K562 (cell line): ENCODE measurements around the gene SLC15A1. TPM values are rescaled to one million over a fixed set of nuclear protein-coding genes. Genes with fewer than 3 reads are reported as not detected.

Source experiments
- CBFA2T2 ChIP-seq: fragments of 450-650 bp; conservative IDR thresholded peaks from 2 replicates; pipeline ENCODE4 v1.6.1; 2017; ENCODE audit warnings: mild to moderate bottlenecking
- CREB3L1 ChIP-seq: fragments of 450-650 bp; IDR thresholded peaks from 2 replicates; pipeline ENCODE4 v1.6.1; 2014; ENCODE audit warnings: low read depth, mild to moderate bottlenecking, moderate library complexity, borderline replicate concordance
- DMBX1 ChIP-seq: fragments of 250-450 bp; sonication (Bioruptor Pico); IDR thresholded peaks from 2 replicates; pipeline ENCODE4 v1.8.0; 2022; ENCODE audit warnings: inconsistent platforms, mild to moderate bottlenecking, moderate library complexity, borderline replicate concordance
- SETDB1 ChIP-seq: IDR thresholded peaks from one replicate; pipeline ENCODE4 v1.6.1; 2012; ENCODE audit warnings: low read length, control low read depth, inconsistent platforms
- SMAD2 ChIP-seq: fragments of 150-350 bp; IDR thresholded peaks from 2 replicates; pipeline ENCODE4 v1.6.1; 2014; ENCODE audit warnings: low read depth, mild to moderate bottlenecking, low read length
- ZNF277 ChIP-seq: fragments of 250-450 bp; sonication (Bioruptor Pico); IDR thresholded peaks from 2 replicates; pipeline ENCODE4 v1.8.0; 2022; ENCODE audit warnings: inconsistent platforms, mild to moderate bottlenecking, moderate library complexity, borderline replicate concordance
- ZNF316 ChIP-seq: fragments of 450-650 bp; IDR thresholded peaks from 2 replicates; pipeline ENCODE4 v1.6.1; 2016
- polyA plus RNA-seq, 8 experiments: library from polyadenylated mRNA; depleted of rRNA in 4 of 8; stranded (reverse) in 5 of 8; unstranded in 3 of 8; fragments of >200 nt; fragmentation: Nextera tagmentation in 2 of 8; fragmentation: Illumina TruSeq in 1 of 8; extraction: Ambion mirVana in 2 of 8; extraction: Trizol in 1 of 8; gene quantifications; 2 replicates each; pipeline versions ENCODE4 v1.2.1 to v1.2.3, GENCODE V29; 2011 to 2014; ENCODE audit warnings: inconsistent platforms in 1 of 8, missing spikeins in 1 of 8
- total RNA-seq, 7 experiments: library from RNA; depleted of rRNA in 6 of 7; stranded (reverse); fragments of >200 nt in 6 of 7; fragmentation: Illumina TruSeq in 2 of 7; extraction: Trizol in 2 of 7; gene quantifications; 2 replicates each; pipeline versions ENCODE4 v1.2.1 to v1.2.3, GENCODE V29; 2011 to 2021; ENCODE audit warnings: low replicate concordance in 1 of 7
- TF ChIP-seq, protein P1 (sequence below): fragments of 450-650 bp; IDR thresholded peaks from 2 replicates; pipeline ENCODE4 v1.6.1; 2017; ENCODE audit warnings: mild to moderate bottlenecking, moderate library complexity
- TF ChIP-seq, protein P2 (sequence below), 3 experiments: fragments of 200-800 bp in 1 of 3; fragments of 250-450 bp in 1 of 3; fragments of 450-650 bp in 1 of 3; sonication (Bioruptor Pico) in 1 of 3; sonication (Bioruptor generic) in 1 of 3; formaldehyde crosslinking in 1 of 3; IDR thresholded peaks; 2 replicates each; pipeline versions ENCODE4 v1.6.1 to v1.8.0; 2016 to 2022; ENCODE audit warnings: mild to moderate bottlenecking in 2 of 3, missing genetic modification characterization in 2 of 3, missing compliant biosample characterization in 1 of 3, moderate library complexity in 1 of 3

The SLC15A1 gene
- total and polyA plus RNA-seq, 9 of the 15 experiments (the other 6 are each of a cell fraction or from before 2014, with no cell fraction given): not detected

DNA sequence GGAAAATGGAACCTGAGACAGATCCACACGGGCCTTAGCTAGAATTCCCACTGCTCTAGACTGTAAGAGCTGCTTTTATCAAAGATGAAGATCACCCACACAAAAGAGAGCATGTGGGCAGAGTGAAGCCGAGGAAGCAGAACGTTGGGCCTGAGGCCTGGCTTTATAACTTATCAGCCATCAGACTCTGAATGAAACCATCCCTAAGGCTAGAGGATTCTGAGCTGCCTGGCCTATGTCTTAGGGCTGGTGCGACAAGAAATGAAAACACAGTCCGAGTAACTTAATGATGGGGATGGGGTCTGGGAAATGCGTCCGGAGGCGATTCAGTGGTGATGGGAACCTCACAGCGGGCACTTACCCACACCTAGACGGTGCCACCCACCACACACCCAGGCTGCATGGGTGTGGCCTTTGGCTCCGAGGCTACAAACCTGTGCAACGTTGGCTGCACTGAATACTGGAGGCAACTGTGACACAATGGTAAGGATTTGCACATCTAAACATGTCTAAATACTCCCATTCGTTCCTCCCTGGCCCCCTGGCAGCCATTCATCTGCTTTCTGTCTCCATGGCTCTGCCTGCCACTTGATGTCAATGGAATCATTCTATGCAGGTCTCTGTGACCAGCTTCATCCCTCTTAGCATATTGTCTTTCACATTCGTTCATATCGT lies 62.0 kb downstream of the SLC15A1 start (continued):
- TF ChIP-seq, protein P1, sequence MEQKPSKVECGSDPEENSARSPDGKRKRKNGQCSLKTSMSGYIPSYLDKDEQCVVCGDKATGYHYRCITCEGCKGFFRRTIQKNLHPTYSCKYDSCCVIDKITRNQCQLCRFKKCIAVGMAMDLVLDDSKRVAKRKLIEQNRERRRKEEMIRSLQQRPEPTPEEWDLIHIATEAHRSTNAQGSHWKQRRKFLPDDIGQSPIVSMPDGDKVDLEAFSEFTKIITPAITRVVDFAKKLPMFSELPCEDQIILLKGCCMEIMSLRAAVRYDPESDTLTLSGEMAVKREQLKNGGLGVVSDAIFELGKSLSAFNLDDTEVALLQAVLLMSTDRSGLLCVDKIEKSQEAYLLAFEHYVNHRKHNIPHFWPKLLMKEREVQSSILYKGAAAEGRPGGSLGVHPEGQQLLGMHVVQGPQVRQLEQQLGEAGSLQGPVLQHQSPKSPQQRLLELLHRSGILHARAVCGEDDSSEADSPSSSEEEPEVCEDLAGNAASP: no peak
- TF ChIP-seq CBFA2T2 (no peak), ZNF316 (no peak), SETDB1 (no peak), SMAD2 (no peak), ZNF277 (no peak), CREB3L1 (no peak), DMBX1 (no peak)
- TF ChIP-seq, protein P2, sequence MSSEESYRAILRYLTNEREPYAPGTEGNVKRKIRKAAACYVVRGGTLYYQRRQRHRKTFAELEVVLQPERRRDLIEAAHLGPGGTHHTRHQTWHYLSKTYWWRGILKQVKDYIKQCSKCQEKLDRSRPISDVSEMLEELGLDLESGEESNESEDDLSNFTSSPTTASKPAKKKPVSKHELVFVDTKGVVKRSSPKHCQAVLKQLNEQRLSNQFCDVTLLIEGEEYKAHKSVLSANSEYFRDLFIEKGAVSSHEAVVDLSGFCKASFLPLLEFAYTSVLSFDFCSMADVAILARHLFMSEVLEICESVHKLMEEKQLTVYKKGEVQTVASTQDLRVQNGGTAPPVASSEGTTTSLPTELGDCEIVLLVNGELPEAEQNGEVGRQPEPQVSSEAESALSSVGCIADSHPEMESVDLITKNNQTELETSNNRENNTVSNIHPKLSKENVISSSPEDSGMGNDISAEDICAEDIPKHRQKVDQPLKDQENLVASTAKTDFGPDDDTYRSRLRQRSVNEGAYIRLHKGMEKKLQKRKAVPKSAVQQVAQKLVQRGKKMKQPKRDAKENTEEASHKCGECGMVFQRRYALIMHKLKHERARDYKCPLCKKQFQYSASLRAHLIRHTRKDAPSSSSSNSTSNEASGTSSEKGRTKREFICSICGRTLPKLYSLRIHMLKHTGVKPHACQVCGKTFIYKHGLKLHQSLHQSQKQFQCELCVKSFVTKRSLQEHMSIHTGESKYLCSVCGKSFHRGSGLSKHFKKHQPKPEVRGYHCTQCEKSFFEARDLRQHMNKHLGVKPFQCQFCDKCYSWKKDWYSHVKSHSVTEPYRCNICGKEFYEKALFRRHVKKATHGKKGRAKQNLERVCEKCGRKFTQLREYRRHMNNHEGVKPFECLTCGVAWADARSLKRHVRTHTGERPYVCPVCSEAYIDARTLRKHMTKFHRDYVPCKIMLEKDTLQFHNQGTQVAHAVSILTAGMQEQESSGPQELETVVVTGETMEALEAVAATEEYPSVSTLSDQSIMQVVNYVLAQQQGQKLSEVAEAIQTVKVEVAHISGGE (CRISPR knock-in tag; IDR thresholded peaks at IDR 0.05): no peak
